OCI-LY1 (cell line): ENCODE results near the gene FBXW4.

ENCODE experiments used
- CTCF ChIP-seq: fragments of 200-600 bp; sonication (generic), shearing (Covaris generic); IDR thresholded peaks from 2 replicates; pipeline ENCODE4 v1.5.1; 2017; ENCODE audit warnings: mild to moderate bottlenecking, antibody characterized with exemption, low read length, moderate library complexity, mixed read lengths
- EZH2 ChIP-seq: fragments of 200-600 bp; sonication (generic), shearing (Covaris generic); IDR thresholded peaks from 2 replicates; pipeline ENCODE4 v1.8.0; 2017; ENCODE audit warnings: borderline replicate concordance, mixed run types, mild to moderate bottlenecking, antibody characterized with exemption, low read length, moderate library complexity, mixed read lengths

- TF ChIP-seq EZH2 = no peak
- no peak for TF ChIP-seq CTCF
These were observed 23.8 kb upstream of the FBXW4 start for GRCh38 chr10:101718690-101719275.
